NCI-H1048 (cell line): ENCODE data around the gene GMDS.

Source experiments
- DNase-seq: peaks from one replicate; lab custom pipeline; 2025; lab: John Stamatoyannopoulos, UW

GMDS gene

GRCh38 chr6:1940381-1940780, 305.0 kb downstream of the GMDS start:
- DNase-seq = no peak

- DNase-seq = no peak
Observed at GRCh38 chr6:1933292-1933691, 312.1 kb downstream of the GMDS start.

GRCh38 chr6:1931817-1932216, 313.6 kb downstream of the GMDS start:
- no peak for DNase-seq

GRCh38 chr6:1930356-1930755, 315.0 kb downstream of the GMDS start:
- no peak for DNase-seq

GRCh38 chr6:1929931-1930330, 315.5 kb downstream of the GMDS start:
- no peak for DNase-seq

- no peak for DNase-seq
Observed at GRCh38 chr6:1925743-1926430, 319.5 kb downstream of the GMDS start.

GRCh38 chr6:1923449-1923848, 322.0 kb downstream of the GMDS start:
- DNase-seq = no peak

- no peak for DNase-seq
Observed at GRCh38 chr6:1917626-1918371, 327.6 kb downstream of the GMDS start.

GRCh38 chr6:1916334-1917070, 328.9 kb downstream of the GMDS start:
- no peak for DNase-seq

- no peak for DNase-seq
Observed at GRCh38 chr6:1915226-1915625, 330.2 kb downstream of the GMDS start.

GRCh38 chr6:1913577-1913976, 331.8 kb downstream of the GMDS start:
- no peak for DNase-seq

- DNase-seq = no peak
Observed at GRCh38 chr6:1912731-1913130, 332.7 kb downstream of the GMDS start.

- DNase-seq = no peak
Observed at GRCh38 chr6:1911474-1911873, 333.9 kb downstream of the GMDS start.

GRCh38 chr6:1910621-1911407, 334.6 kb downstream of the GMDS start:
- no peak for DNase-seq

GRCh38 chr6:1908784-1909183, 336.6 kb downstream of the GMDS start:
- no peak for DNase-seq

GRCh38 chr6:1906609-1907008, 338.8 kb downstream of the GMDS start:
- no peak for DNase-seq

GRCh38 chr6:1906014-1906413, 339.4 kb downstream of the GMDS start:
- no peak for DNase-seq

GRCh38 chr6:1904898-1905297, 340.5 kb downstream of the GMDS start:
- no peak for DNase-seq

GRCh38 chr6:1904466-1904799, 341.0 kb downstream of the GMDS start:
- no peak for DNase-seq

- no peak for DNase-seq
Observed at GRCh38 chr6:1903780-1904465, 341.5 kb downstream of the GMDS start.

GRCh38 chr6:1901556-1901955, 343.8 kb downstream of the GMDS start:
- no peak for DNase-seq

GRCh38 chr6:1896897-1897296, 348.5 kb downstream of the GMDS start:
- no peak for DNase-seq
